Neural progenitor cell (in vitro differentiated cells): ENCODE measurements around the gene ZNF213.

ENCODE experiments used
- EZH2 ChIP-seq: fragments of 200-600 bp; sonication (generic); IDR thresholded peaks from 2 replicates; pipeline ENCODE4 v1.6.1; 2017; ENCODE audit warnings: antibody characterized with exemption, mild to moderate bottlenecking, moderate library complexity
- EZH2phosphoT487 ChIP-seq: fragments of 200-600 bp; sonication (generic); IDR thresholded peaks from 2 replicates; pipeline ENCODE4 v1.6.1; 2017; ENCODE audit warnings: antibody characterized with exemption
- TF ChIP-seq, protein P1 (sequence below): fragments of 200-600 bp; sonication (generic); IDR thresholded peaks from 2 replicates; pipeline ENCODE4 v1.5.1; 2017; ENCODE audit warnings: antibody characterized with exemption, mild to moderate bottlenecking

DNA sequence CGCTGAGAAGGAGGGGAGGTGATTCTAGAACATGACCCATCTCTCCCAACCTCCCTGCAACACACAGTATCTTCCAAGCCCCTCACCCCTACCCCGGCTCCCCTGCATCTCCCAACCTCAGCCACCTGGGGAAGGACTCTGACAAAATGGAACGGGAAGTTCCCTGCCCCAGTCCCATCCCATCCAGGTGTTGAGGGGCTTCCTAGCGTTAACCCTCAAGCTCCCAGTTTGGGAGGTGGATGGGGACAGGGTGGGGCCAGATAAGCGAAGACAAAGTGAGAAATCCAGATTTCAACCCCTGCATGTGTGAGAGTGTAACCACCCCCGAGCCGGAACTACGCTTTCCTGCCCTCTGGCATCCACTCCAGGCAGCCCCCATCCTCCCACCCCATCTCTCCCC, 37.6 kb upstream of the ZNF213 start:
- TF ChIP-seq, protein P1, sequence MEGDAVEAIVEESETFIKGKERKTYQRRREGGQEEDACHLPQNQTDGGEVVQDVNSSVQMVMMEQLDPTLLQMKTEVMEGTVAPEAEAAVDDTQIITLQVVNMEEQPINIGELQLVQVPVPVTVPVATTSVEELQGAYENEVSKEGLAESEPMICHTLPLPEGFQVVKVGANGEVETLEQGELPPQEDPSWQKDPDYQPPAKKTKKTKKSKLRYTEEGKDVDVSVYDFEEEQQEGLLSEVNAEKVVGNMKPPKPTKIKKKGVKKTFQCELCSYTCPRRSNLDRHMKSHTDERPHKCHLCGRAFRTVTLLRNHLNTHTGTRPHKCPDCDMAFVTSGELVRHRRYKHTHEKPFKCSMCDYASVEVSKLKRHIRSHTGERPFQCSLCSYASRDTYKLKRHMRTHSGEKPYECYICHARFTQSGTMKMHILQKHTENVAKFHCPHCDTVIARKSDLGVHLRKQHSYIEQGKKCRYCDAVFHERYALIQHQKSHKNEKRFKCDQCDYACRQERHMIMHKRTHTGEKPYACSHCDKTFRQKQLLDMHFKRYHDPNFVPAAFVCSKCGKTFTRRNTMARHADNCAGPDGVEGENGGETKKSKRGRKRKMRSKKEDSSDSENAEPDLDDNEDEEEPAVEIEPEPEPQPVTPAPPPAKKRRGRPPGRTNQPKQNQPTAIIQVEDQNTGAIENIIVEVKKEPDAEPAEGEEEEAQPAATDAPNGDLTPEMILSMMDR: no peak
- TF ChIP-seq EZH2 (no peak), EZH2phosphoT487 (no peak)
